Skeletal muscle tissue (tissue), 4 donors: ENCODE data around the gene CDC5L. TPM values are rescaled to one million over a fixed set of nuclear protein-coding genes. Genes with fewer than 3 reads are reported as not detected.

Source experiments
- H3K27ac ChIP-seq: one replicate; pipeline ENCODE4 v1.7.0; 2013; ENCODE audit warnings: mild to moderate bottlenecking, low read depth, low read length, inconsistent platforms
- H3K27me3 ChIP-seq, 3 donors: one replicate each; pipeline ENCODE4 v1.7.0; 2013; ENCODE audit warnings: low read length in 3 of 3; ENCODE audit not compliant: control insufficient read depth in 3 of 3, insufficient read depth in 3 of 3
- H3K36me3 ChIP-seq, 3 donors: one replicate each; pipeline ENCODE4 v1.7.0; 2013; ENCODE audit warnings: low read length in 3 of 3; ENCODE audit not compliant: control insufficient read depth in 3 of 3, insufficient read depth in 3 of 3
- H3K4me1 ChIP-seq, 3 donors: one replicate each; pipeline ENCODE4 v1.7.0; 2013; ENCODE audit warnings: low read length in 3 of 3, mild to moderate bottlenecking in 3 of 3; ENCODE audit not compliant: control insufficient read depth in 3 of 3, insufficient read depth in 3 of 3
- H3K4me3 ChIP-seq, 3 donors: one replicate each; pipeline ENCODE4 v1.7.0; 2013; ENCODE audit warnings: low read length in 3 of 3
- H3K9ac ChIP-seq, 3 donors: one replicate each; pipeline ENCODE4 v1.7.0; 2013; ENCODE audit warnings: low read length in 3 of 3, mild to moderate bottlenecking in 3 of 3, moderate library complexity in 2 of 3, low read depth in 1 of 3
- H3K9me3 ChIP-seq, 3 donors: one replicate each; pipeline ENCODE4 v1.7.0; 2013; ENCODE audit warnings: low read length in 3 of 3; ENCODE audit not compliant: control insufficient read depth in 3 of 3
- total RNA-seq: library from RNA; depleted of rRNA; stranded (reverse); fragments of >200 nt; gene quantifications from one replicate; pipeline ENCODE4 v1.2.3, GENCODE V29; 2014
- donor health status: Osteomylitis.

The CDC5L gene
- total RNA-seq, 1 donor from 2014 or later, result 19.3 TPM

GRCh38 chr6:44475779-44476434, 88.4 kb downstream of the CDC5L start:
- H3K36me3 ChIP-seq, result no peaks in the 10 kb centered on the region
- H3K27ac ChIP-seq, result no peak overlapping the region
- no peaks in the 10 kb centered on the region for H3K27me3 ChIP-seq
- peak overlapping the region; percentile 60 to 76 (median 73) for H3K9ac ChIP-seq
- H3K4me1 ChIP-seq, result peaks cover 26 to 46% (median 44%) of the 10 kb centered on the region in 3 donors
- H3K9me3 ChIP-seq, result no peaks in the 10 kb centered on the region
- H3K4me3 ChIP-seq, result peak overlapping the region in 2 of 3 donors; percentile 34 to 58

GRCh38 chr6:44476849-44477248, 89.3 kb downstream of the CDC5L start:
- Histone ChIP-seq H3K36me3 (no peaks in the 10 kb centered on the region), H3K27me3 (no peaks in the 10 kb centered on the region), H3K9me3 (no peaks in the 10 kb centered on the region), H3K9ac (peak overlapping the region in 1 of 3 donors; percentile 10), H3K4me1 (peaks cover 23 to 37% (median 37%) of the 10 kb centered on the region in 3 donors), H3K4me3 (no peak overlapping the region), H3K27ac (no peak overlapping the region)

- H3K36me3 ChIP-seq, result no peaks in the 10 kb centered on the region
- no peaks in the 10 kb centered on the region for H3K27me3 ChIP-seq
- no peak overlapping the region for H3K4me3 ChIP-seq
- no peak overlapping the region for H3K27ac ChIP-seq
- peak overlapping the region in 1 of 3 donors; percentile 10 for H3K9ac ChIP-seq
- H3K4me1 ChIP-seq, result peaks cover 23 to 33% (median 32%) of the 10 kb centered on the region in 3 donors
- no peaks in the 10 kb centered on the region for H3K9me3 ChIP-seq
Observed at GRCh38 chr6:44477293-44477894, 89.9 kb downstream of the CDC5L start.

GRCh38 chr6:44478158-44478557, 90.7 kb downstream of the CDC5L start:
- no peak overlapping the region for H3K27ac ChIP-seq
- no peaks in the 10 kb centered on the region for H3K36me3 ChIP-seq
- peaks cover 0 to 2% (median 0%) of the 10 kb centered on the region in 3 donors for H3K27me3 ChIP-seq
- H3K4me1 ChIP-seq, result peaks cover 23 to 32% (median 31%) of the 10 kb centered on the region in 3 donors
- H3K4me3 ChIP-seq, result peak overlapping the region in 2 of 3 donors; percentile 1 to 41
- H3K9me3 ChIP-seq, result no peaks in the 10 kb centered on the region
- H3K9ac ChIP-seq, result peak overlapping the region in 1 of 3 donors; percentile 45

- peaks cover 0 to 2% (median 0%) of the 10 kb centered on the region in 3 donors for H3K27me3 ChIP-seq
- no peaks in the 10 kb centered on the region for H3K9me3 ChIP-seq
- H3K4me3 ChIP-seq, result no peak overlapping the region
- no peaks in the 10 kb centered on the region for H3K36me3 ChIP-seq
- no peak overlapping the region for H3K27ac ChIP-seq
- H3K4me1 ChIP-seq, result peaks cover 23 to 32% (median 31%) of the 10 kb centered on the region in 3 donors
- peak overlapping the region in 1 of 3 donors; percentile 45 for H3K9ac ChIP-seq
Observed at GRCh38 chr6:44478591-44479254, 91.2 kb downstream of the CDC5L start.

GRCh38 chr6:44480097-44480541, 92.6 kb downstream of the CDC5L start:
- Histone ChIP-seq H3K9ac (peak overlapping the region in 1 of 3 donors; percentile 3), H3K9me3 (no peaks in the 10 kb centered on the region), H3K4me1 (peaks cover 23 to 32% (median 31%) of the 10 kb centered on the region in 3 donors), H3K36me3 (no peaks in the 10 kb centered on the region), H3K27me3 (peaks cover 0 to 3% (median 2%) of the 10 kb centered on the region in 3 donors), H3K4me3 (no peak overlapping the region), H3K27ac (no peak overlapping the region)

GRCh38 chr6:44481056-44481455, 93.5 kb downstream of the CDC5L start:
- Histone ChIP-seq H3K4me3 (no peak overlapping the region), H3K27ac (no peak overlapping the region), H3K4me1 (peaks cover 22 to 27% (median 25%) of the 10 kb centered on the region in 3 donors), H3K9me3 (no peaks in the 10 kb centered on the region), H3K9ac (no peak overlapping the region), H3K27me3 (peaks cover 0 to 3% (median 2%) of the 10 kb centered on the region in 3 donors), H3K36me3 (no peaks in the 10 kb centered on the region)

GRCh38 chr6:44481760-44482159, 94.3 kb downstream of the CDC5L start:
- Histone ChIP-seq H3K4me3 (no peak overlapping the region), H3K27ac (no peak overlapping the region), H3K27me3 (peaks cover 0 to 3% (median 2%) of the 10 kb centered on the region in 3 donors), H3K4me1 (peaks cover 17 to 23% (median 20%) of the 10 kb centered on the region in 3 donors), H3K9me3 (no peaks in the 10 kb centered on the region), H3K36me3 (no peaks in the 10 kb centered on the region), H3K9ac (no peak overlapping the region)

GRCh38 chr6:44485601-44486401, 98.3 kb downstream of the CDC5L start:
- Histone ChIP-seq H3K4me3 (no peak overlapping the region), H3K4me1 (peaks cover 6 to 12% (median 6%) of the 10 kb centered on the region in 3 donors), H3K9ac (no peak overlapping the region), H3K9me3 (no peaks in the 10 kb centered on the region), H3K27me3 (peaks cover 0 to 3% (median 2%) of the 10 kb centered on the region in 3 donors), H3K36me3 (no peaks in the 10 kb centered on the region), H3K27ac (no peak overlapping the region)
